Heart right ventricle (tissue), 16 donors: ENCODE measurements around the gene PPFIA2. TPM values are rescaled to one million over a fixed set of nuclear protein-coding genes. Genes with fewer than 3 reads are reported as not detected.

ENCODE experiments used
- ATAC-seq, 8 donors: fragments of 200-7000 bp; cut with Tn5 transposase; one replicate each; pipeline ENCODE4 v1.9.1; 2020; ENCODE audit warnings: mild to moderate bottlenecking in 8 of 8, moderate library complexity in 8 of 8, moderate number of reproducible peaks in 1 of 8
- DNase-seq, 2 donors: peaks; one replicate each; pipeline ENCODE4 v3.0.0-alpha.2; 2020
- H3K27ac ChIP-seq, 10 donors: fragments of 200-600 bp; sonication (generic) in 2 of 10; one replicate each; pipeline versions ENCODE4 v1.5.0 to v1.8.0; 2020 to 2022; ENCODE audit warnings: mild to moderate bottlenecking in 3 of 10
- H3K27me3 ChIP-seq, 7 donors: fragments of 200-600 bp; one replicate each; pipeline ENCODE4 v1.8.0; 2021 to 2022; ENCODE audit warnings: mild to moderate bottlenecking in 2 of 7
- H3K36me3 ChIP-seq, 9 donors: fragments of 200-600 bp; sonication (generic) in 1 of 9; one replicate each; pipeline versions ENCODE4 v1.5.0 to v1.8.0; 2020 to 2022; ENCODE audit warnings: mild to moderate bottlenecking in 2 of 9
- H3K4me1 ChIP-seq, 9 donors: fragments of 200-600 bp; sonication (generic) in 1 of 9; one replicate each; pipeline versions ENCODE4 v1.5.0 to v1.8.0; 2020 to 2022; ENCODE audit warnings: mild to moderate bottlenecking in 4 of 9
- H3K4me3 ChIP-seq, 10 donors: fragments of 200-600 bp; sonication (generic) in 2 of 10; one replicate each; pipeline versions ENCODE4 v1.5.0 to v1.8.0; 2020 to 2022; ENCODE audit warnings: mild to moderate bottlenecking in 7 of 10, moderate library complexity in 2 of 10
- H3K9me3 ChIP-seq, 11 donors: fragments of 200-600 bp in 10 of 11; sonication (generic) in 2 of 11; one replicate each; pipeline versions ENCODE4 v1.5.0 to v1.8.0; 2013 to 2022; ENCODE audit warnings: mild to moderate bottlenecking in 2 of 11, control low read depth in 1 of 11, moderate library complexity in 1 of 11
- WGBS, 2 donors: extraction: QIAGEN DNeasy Blood & Tissue Kit; methylation state at CpG; one replicate each; pipeline ENCODE4 v1.1.7; 2013; ENCODE audit warnings: inconsistent platforms in 1 of 2; 5-methylcytosine and 5-hydroxymethylcytosine counted together
- intact Hi-C, 10 donors: fragments of 100-400 bp; cut with DNase I; formaldehyde crosslinking; loops; one replicate each; pipeline versions ENCODE4 v1.11.1 to v1.14.2; 2022
- polyA plus RNA-seq, 2 donors: library from polyadenylated mRNA; stranded (reverse); fragments of 200-250 nt; gene quantifications; one replicate each; pipeline ENCODE4 v1.2.3, GENCODE V29; 2013
- total RNA-seq, 10 donors: library from RNA; stranded (reverse); fragmentation: NEBNext Ultra II Directional in 3 of 10; extraction: Animal tissue kit (Norgen Biotek cat#: 25700) in 3 of 10; gene quantifications; one replicate each; pipeline versions ENCODE4 v1.2.1 to v1.2.4, GENCODE V29; 2021 to 2023
- TF ChIP-seq, protein P1 (sequence below), 9 donors: fragments of 200-600 bp; sonication (generic) in 2 of 9; IDR thresholded peaks; one replicate each; pipeline versions ENCODE4 v1.5.0 to v1.8.0; 2021 to 2022; ENCODE audit warnings: antibody characterized with exemption in 9 of 9, mild to moderate bottlenecking in 5 of 9, moderate library complexity in 1 of 9
- donor health status: Arrhythmogenic right ventricular cardiomyopathy.
- donor health status: ischemic (EF 13 %, LVEDD 7.1; RV severe dilation, severe dysfunction).
- donor health status: healthy with polysubstance abuse.
- donor health status: DM: no; HTN: yes; CAD: no.
- donor health status: DM: no; HTN: no; CAD: no.
- donor health status: ischemic (EF 25% LVEDD 6.9; RV normal size, moderate dysfunction).
- donor health status: ischemic (EF 25% LVEDD 5.7; RV mildly dilated, moderate dysfunction).
- donor health status: healthy.
- donor health status: DM: yes; HTN: yes; CAD: no.
- donor health status: Ischemic cardiomyopathy.
- donor health status: ischemic (EF 35%, LVEDD 5.7; RV mildly dilated, moderate dysfunction).
- donor health status: nonischemic (EF 11% LVEDD 7.7; RV severe dilation, severe dysfunction).
- donor health status: DM: yes; HTN: yes; CAD: no.
- donor health status: PGD.
- donor health status: ischemic (EF 29% LVEDD 5.4; RV normal size, mild dysfunction).
- donor health status: nonischemic (EF 23%, LVEDD 6.1; RV moderate dilation, normal function).

Gene PPFIA2
- total and polyA plus RNA-seq, 12 donors, result 0.15 to 1.3 (median 0.52) TPM; not detected in 1

DNA sequence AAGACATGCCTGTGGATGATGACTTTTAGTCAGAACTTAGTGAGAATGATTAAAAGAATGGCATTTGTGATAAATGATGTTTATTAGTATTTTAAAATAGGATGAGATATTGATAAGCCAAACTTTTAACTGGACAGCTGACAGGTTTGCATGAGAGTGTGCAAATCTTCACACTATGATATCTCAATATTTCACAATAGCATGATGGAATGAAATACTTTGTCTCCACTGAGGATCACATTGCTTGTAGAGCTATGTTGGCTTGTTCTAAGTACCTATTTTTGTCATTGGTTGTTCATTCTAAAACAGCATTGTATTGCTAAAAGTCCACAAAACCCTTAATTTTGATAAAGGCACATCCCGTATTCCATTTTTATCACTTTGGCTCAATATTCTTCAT is 359.1 kb downstream of the PPFIA2 start:
- no peak for DNase-seq
- TF ChIP-seq, protein P1, sequence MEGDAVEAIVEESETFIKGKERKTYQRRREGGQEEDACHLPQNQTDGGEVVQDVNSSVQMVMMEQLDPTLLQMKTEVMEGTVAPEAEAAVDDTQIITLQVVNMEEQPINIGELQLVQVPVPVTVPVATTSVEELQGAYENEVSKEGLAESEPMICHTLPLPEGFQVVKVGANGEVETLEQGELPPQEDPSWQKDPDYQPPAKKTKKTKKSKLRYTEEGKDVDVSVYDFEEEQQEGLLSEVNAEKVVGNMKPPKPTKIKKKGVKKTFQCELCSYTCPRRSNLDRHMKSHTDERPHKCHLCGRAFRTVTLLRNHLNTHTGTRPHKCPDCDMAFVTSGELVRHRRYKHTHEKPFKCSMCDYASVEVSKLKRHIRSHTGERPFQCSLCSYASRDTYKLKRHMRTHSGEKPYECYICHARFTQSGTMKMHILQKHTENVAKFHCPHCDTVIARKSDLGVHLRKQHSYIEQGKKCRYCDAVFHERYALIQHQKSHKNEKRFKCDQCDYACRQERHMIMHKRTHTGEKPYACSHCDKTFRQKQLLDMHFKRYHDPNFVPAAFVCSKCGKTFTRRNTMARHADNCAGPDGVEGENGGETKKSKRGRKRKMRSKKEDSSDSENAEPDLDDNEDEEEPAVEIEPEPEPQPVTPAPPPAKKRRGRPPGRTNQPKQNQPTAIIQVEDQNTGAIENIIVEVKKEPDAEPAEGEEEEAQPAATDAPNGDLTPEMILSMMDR (IDR thresholded peaks at IDR 0.05), result no peak
- Histone ChIP-seq H3K27me3 (no peaks in the 10 kb centered on the region), H3K4me1 (no peaks in the 10 kb centered on the region), H3K36me3 (no peaks in the 10 kb centered on the region), H3K27ac (no peak overlapping the region), H3K4me3 (no peak overlapping the region), H3K9me3 (no peaks in the 10 kb centered on the region)
- 91 to 97% methylated on average over 1 of the region's 1 CpG for WGBS, 2 donors
- intact Hi-C loops, result no loop called here
- ATAC-seq, result no peak

DNA sequence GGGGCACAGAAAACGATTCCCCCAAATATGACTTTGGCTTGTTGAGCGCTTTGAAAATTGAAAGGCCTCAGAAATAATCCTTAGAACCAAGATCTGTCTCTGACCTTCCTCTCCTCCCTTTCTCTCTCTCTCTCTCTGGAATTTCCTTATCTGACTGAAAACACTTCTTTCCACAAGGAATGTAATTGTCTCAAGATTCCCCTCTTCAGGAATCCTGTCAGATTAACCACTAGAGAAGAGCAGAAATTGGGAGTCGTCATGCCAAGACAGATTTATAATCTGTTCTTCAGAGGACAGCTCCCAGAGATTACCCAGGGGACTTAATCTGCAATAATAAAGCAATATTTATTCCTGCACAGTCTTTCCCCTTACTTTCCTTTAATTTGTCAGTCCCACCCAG is 363.7 kb downstream of the PPFIA2 start:
- intact Hi-C loops, result no loop called here
- DNase-seq, result no peak
- H3K36me3 ChIP-seq, result no peaks in the 10 kb centered on the region
- WGBS, 2 donors, result 59 to 60% methylated on average over 3 of the region's 3 CpGs
- H3K27me3 ChIP-seq, result no peaks in the 10 kb centered on the region
- H3K27ac ChIP-seq, result no peak overlapping the region
- H3K9me3 ChIP-seq, result peaks cover 0 to 2% (median 0%) of the 10 kb centered on the region in 11 donors
- no peaks in the 10 kb centered on the region for H3K4me1 ChIP-seq
- ATAC-seq, result no peak
- TF ChIP-seq, protein P1 (IDR thresholded peaks at IDR 0.05), result no peak
- H3K4me3 ChIP-seq, result no peak overlapping the region

DNA sequence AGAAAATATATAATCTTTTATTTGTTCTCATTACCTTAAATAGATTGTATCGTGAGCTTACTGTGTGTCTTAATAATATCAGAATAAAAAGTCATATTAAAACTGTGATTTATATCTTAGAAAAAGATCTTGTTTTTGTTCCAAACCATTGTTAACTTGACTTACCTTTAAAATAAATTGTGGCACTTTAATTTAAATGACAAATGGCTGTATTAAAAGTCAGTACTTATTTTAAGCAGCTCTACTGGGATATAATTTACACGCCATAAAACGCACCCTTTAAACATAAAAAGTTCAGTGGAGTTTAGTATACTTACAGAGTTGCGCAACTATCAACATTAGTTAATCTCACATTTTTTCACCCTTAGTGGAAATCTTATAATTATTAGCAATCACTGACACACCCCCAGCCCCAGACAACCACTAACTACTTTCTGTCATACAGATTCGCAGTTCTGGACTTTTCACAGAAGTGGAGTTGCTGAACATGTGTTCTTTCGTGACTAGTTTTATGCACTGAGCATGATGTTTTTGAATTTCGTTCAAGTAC is 369.5 kb downstream of the PPFIA2 start:
- ATAC-seq (no peak), DNase-seq (no peak)
- H3K4me3 ChIP-seq, result no peak overlapping the region
- no peaks in the 10 kb centered on the region for H3K36me3 ChIP-seq
- peaks cover 0 to 10% (median 0%) of the 10 kb centered on the region in 11 donors for H3K9me3 ChIP-seq
- WGBS, 2 donors, result 86 to 94% methylated on average over 7 of the region's 7 CpGs
- H3K4me1 ChIP-seq, result no peaks in the 10 kb centered on the region
- no peak overlapping the region for H3K27ac ChIP-seq
- no peaks in the 10 kb centered on the region for H3K27me3 ChIP-seq
- intact Hi-C loops, result no loop called here
- TF ChIP-seq, protein P1 (IDR thresholded peaks at IDR 0.05), result no peak

DNA sequence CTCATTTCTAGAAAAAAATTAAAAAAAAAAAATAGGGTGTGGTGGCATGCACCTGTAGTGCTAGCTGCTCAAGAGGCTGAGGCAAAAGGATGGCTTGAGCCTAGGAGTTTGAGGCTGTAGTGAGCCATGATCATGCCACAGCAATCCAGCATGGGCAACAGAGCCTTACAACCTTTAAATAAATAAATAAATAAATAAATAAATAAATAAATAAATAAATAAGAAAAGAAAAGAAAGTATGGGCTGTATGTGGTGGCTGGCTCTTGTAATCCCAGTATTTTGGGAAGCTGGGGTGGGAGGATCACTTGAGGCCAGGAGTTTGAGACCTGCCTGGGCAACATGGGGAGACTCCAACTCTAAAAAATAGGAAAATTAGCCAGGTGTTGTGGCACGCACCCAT is 373.0 kb downstream of the PPFIA2 start:
- Histone ChIP-seq H3K27me3 (no peaks in the 10 kb centered on the region), H3K4me3 (no peak overlapping the region), H3K27ac (no peak overlapping the region), H3K36me3 (no peaks in the 10 kb centered on the region), H3K4me1 (no peaks in the 10 kb centered on the region), H3K9me3 (peaks cover 0 to 10% (median 0%) of the 10 kb centered on the region in 11 donors)
- WGBS, 2 donors, result 93 to 100% methylated on average over 1 of the region's 1 CpG
- DNase-seq (no peak), ATAC-seq (no peak)
- TF ChIP-seq, protein P1 (IDR thresholded peaks at IDR 0.05), result no peak
- intact Hi-C loops, result no loop called here
